HL-60 (cell line): ENCODE data around the gene LGI1.

Experiments used
- DNase-seq, 2 experiments: peaks; one replicate each; pipeline ENCODE4 v3.0.0-alpha.2; 2010 to 2020; ENCODE audit warnings: low read depth in 1 of 2, low spot score in 1 of 2
- H3K27ac ChIP-seq: fragments of 250-450 bp; sonication (Bioruptor Pico); replicated peaks from 2 replicates; pipeline ENCODE4 v1.5.1; 2020; ENCODE audit warnings: mild to moderate bottlenecking, moderate library complexity
- H3K27me3 ChIP-seq: fragments of 250-450 bp; sonication (Bioruptor Pico); 2 replicates; pipeline ENCODE4 v1.5.1; 2021; ENCODE audit warnings: mild to moderate bottlenecking, moderate library complexity; ENCODE audit not compliant: insufficient read depth, poor library complexity, severe bottlenecking
- H3K4me3 ChIP-seq: replicated peaks from 2 replicates; pipeline ENCODE4 v1.5.1; 2011; ENCODE audit warnings: mild to moderate bottlenecking, control low read depth, low read length; ENCODE audit not compliant: insufficient read depth
- CTCF ChIP-seq: IDR thresholded peaks from one replicate; pipeline ENCODE4 v1.5.1; 2011; ENCODE audit warnings: low read length, control low read depth, inconsistent platforms; ENCODE audit not compliant: insufficient read depth
- GABPA ChIP-seq: IDR thresholded peaks from 2 replicates; pipeline ENCODE4 v1.6.1; 2012; ENCODE audit warnings: low read depth
- POLR2AphosphoS5 ChIP-seq: IDR thresholded peaks from 2 replicates; pipeline ENCODE4 v1.6.1; 2012; ENCODE audit warnings: low read depth
- REST ChIP-seq: IDR thresholded peaks from 2 replicates; pipeline ENCODE4 v1.6.1; 2012; ENCODE audit warnings: low read depth; ENCODE audit not compliant: insufficient replicate concordance
- SPI1 ChIP-seq: IDR thresholded peaks from 2 replicates; pipeline ENCODE4 v1.6.1; 2012; ENCODE audit warnings: low read depth, mild to moderate bottlenecking, borderline replicate concordance

The LGI1 gene

GRCh38 chr10:93723153-93723552, 34.6 kb upstream of the LGI1 start:
- DNase-seq, result no peak
- H3K27me3 ChIP-seq, result peaks cover 9% of the 10 kb centered on the region
- H3K27ac ChIP-seq, result no peak overlapping the region
- no peak for TF ChIP-seq SPI1
- TF ChIP-seq CTCF, result no peak
- TF ChIP-seq POLR2AphosphoS5, result no peak
- no peak for TF ChIP-seq REST
- TF ChIP-seq GABPA, result no peak
- no peak overlapping the region for H3K4me3 ChIP-seq

- no peak overlapping the region for H3K4me3 ChIP-seq
- TF ChIP-seq POLR2AphosphoS5, result no peak
- no peak for TF ChIP-seq CTCF
- TF ChIP-seq GABPA, result no peak
- TF ChIP-seq SPI1, result no peak
- TF ChIP-seq REST, result no peak
- H3K27me3 ChIP-seq, result peaks cover 9% of the 10 kb centered on the region
- DNase-seq, result no peak
- H3K27ac ChIP-seq, result no peak overlapping the region
Measured at GRCh38 chr10:93726024-93726423, 31.7 kb upstream of the LGI1 start.

- no peak for DNase-seq
- Histone ChIP-seq H3K27ac (no peak overlapping the region), H3K4me3 (no peak overlapping the region), H3K27me3 (no peaks in the 10 kb centered on the region)
- TF ChIP-seq REST, result no peak
- TF ChIP-seq SPI1, result no peak
- no peak for TF ChIP-seq POLR2AphosphoS5
- no peak for TF ChIP-seq CTCF
- TF ChIP-seq GABPA, result no peak
Measured at GRCh38 chr10:93741367-93741766, 16.4 kb upstream of the LGI1 start.
